HPDE6-E6E7 (cell line): ENCODE results near the gene TIE1.
A peak's percentile ranks its signal among the peaks of the same experiment; 100 is the strongest.
"Not testable (repeated sequence)": the region's sequence is repeated elsewhere in the genome, so short reads cannot be mapped to it uniquely, and the experiment has no call there.

ENCODE experiments used
- DNase-seq: peaks from one replicate; pipeline ENCODE4 v3.0.0; 2011; ENCODE audit warnings: missing footprints; ENCODE audit errors: extremely low spot score

TIE1 gene

DNA sequence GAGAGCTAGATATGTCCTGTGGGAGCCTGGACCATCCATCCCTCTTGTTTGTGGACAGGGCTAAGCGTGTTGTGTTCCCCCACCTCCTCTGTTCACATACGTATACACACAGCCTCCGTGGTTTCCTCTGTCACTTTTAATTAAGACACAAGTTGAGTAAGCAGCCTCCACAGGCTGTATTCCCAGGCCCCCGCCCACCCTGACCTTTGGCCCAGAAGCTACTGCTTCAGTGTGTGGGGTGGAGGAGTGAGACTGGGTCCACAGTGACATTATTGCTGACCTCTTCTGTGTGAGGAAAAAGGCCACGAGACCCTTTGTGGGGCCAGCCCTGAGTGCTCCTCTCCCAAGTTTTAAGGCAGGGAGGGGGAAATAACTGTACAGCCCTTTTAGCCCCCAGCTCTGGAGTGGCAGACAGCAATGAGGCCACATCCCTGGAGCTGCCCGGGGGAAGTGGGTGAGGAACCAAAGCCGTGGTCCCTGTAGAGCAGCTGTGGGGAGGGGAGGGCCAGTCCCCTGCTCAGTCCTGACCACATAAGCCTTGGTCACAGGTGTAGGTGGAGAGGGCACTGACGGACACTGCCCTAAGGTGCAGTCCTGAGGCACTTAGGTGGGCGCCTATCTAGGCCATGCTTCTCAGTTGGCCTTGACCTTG lies 62.6 kb downstream of the TIE1 start:
- DNase-seq: no peak

DNA sequence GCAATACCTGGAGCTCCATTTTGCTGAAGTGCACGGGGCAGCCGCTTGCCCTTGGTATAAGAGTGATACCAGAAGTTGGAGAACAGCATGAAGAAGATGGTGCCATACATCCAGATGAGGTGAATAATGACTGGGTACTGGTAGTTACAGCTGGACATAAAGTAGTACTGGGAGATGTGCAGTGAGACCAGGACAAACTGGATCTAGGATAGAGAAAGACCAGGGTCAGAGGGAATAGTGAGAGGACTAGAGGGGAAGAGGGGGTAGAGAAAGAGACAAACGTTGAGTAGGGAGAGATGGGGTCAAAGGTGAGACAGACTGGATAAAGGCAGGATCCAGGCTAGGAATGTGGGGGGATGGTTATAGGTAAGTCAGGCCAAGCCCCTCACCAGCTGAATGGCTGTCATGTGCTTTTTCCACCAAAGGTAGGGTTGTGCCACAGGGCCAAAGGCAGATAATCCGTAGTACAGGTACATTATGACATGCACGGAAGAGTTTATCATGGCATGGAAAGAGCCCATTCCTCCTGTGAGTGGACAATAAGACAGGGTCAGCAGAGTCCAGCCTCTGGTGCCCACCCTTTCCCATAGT lies 63.2 kb downstream of the TIE1 start:
- no peak for DNase-seq

DNA sequence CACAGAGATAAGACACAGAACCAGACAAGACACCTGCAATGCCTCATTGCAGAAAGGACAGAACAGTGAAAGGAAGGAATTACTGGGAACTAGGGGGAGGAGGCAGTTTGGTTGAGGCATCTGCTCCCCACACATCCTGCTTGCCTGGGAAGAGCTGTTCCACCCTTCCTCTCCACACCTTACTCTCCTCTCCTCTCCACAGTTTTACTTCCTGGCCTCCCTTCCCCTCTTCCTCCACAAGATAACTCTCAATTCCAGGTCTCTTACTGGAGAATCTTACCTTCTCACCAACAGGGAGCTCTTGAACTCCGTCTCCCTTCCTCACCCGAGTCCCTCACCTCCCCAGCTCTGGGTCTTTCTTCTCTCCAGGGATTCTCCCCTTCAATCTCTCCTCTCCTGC lies 64.9 kb downstream of the TIE1 start:
- no peak for DNase-seq

DNA sequence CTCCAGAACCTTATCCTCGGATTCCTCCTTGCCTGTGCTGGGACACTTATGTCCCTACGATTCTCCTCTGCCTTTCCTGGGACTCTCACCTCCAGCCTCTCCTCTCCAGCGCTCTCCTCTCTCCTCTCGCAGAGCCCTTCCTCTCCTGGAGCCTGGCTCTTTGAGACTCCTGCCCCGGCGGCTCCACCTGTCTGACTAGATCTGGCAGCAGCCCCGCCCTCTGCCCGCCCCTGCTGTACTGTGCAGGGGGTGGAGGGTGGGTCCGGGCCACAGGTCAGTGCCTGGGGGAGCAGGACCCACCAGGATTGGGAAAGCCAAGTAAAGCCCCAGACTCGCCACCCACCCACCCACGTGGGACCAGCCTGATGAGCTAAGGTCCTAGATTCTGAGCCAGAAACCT lies 65.4 kb downstream of the TIE1 start:
- peak; percentile 86 for DNase-seq

DNA sequence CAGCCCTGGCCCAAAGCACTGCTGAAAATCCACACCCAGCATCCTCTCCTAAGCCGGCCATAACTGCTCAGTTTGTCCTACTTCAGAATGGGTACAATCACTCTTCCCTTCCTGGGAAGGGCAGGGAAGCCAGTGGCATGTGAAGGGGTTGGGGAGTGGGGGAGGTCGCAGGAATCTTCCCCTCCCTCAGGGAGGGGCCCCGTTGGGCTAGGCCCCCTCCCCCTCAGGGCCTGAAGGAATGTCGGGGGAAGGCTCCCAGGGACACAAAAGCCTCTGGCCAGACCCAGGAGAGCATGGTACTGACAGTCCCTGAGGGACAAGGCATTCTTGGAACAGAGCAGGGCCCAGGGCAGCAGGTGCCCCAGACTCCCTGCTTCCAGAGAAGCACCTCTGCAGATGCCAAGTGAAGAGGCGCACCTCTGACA lies 65.8 kb downstream of the TIE1 start:
- no peak for DNase-seq

DNA sequence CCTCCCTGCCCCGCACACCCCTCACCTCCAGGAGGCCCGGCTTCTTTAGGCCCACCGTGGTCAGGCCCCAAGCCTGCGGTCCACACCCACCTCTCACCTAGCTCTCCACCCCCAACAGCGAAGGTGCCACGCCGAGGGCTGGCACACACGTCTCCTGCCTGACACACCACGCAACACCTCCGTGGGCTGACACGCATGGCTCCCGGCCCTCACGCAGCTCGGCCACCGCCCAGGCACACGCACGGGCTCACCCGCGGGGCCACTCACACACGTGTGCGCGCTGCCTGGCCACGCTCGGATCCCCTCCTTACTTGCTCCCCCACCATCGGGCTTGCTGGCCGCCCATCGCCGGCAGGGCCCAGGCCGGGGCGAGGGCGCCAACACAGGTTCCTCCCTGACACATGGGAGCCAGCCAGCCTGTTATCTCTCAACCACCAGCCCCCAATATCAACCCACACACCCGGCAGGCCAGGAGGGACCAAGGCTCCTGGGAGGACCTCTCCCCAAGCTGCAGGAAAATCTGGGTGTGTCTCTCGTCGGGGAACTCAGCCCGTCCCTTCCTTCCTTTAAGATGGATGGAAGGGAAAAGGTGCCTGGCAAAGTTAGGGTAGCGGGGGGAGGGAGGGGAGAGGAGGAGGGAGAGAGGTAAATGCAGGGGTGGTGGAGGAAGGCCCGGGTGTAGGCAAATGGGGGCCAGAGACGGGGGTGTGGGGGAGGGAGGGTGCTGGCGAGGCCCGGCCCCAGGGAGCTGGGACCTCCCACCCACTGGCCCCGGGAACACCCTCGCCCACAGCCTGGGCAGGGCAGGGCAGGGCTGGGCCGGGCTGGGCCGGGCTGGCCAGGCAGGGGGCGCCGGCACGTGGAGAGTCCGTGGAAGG lies 66.5 kb downstream of the TIE1 start:
- no peak for DNase-seq

DNA sequence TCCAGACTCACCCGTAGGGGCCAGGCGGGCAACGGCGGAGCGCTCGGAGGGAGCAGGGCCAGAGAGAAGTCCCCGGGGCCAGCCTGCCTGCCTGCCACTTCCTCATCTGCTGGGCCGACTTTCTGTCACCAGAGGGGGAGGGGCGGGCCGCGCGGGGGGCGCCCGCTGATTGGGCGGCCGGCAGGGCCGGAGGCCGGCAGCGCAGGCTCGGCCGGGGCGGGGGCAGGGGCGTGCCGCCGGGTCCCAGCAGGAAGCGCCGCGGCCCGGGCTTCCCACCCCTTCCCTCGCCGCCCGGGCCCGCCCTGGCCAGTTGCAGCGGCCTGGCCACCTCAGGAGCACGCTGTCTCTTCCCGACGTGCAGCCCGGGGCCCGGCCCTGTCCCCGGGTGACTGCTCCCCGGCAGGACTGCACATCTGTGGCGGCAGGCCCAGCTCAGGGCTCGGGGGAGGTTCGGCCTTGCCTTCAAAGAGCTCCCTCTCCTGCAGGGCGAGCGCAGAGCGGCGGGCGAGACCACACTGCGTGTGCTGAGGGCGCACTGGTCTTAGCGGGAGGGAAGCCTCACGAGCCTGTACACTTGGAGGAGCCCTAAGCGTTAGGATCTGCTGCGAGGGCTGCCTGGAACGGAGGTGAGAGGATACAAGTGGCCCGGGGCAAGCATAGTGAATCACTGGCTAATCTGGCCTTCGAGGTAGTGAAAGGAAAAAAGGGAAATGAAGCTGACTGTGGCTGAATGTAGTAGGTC lies 67.3 kb downstream of the TIE1 start, which contains the start of gene ELOVL1:
ELOVL1 (minus strand) TSS at position 108 of the 742 bp plus-strand sequence. CDS start 2,402 bp downstream, outside the sequence.
- DNase-seq: peak; percentile 76

DNA sequence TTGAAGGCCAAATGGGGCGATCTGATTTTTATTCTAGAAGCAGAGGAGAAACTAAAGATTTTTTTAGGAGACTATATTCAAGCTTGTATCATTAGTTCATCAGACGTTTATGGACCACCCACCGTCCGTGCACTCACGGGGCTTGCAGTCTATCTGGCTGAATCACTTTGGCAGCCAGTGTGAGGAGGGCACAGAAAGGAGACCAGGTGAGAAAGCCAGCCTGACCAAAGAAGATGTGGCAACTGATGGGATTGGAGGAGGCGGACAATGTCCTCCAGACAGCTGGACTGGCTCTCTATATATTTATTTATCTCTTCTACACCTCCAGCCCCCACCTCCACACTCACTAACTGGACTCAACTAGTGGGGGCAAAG lies 67.9 kb downstream of the TIE1 start:
- DNase-seq: no peak

DNA sequence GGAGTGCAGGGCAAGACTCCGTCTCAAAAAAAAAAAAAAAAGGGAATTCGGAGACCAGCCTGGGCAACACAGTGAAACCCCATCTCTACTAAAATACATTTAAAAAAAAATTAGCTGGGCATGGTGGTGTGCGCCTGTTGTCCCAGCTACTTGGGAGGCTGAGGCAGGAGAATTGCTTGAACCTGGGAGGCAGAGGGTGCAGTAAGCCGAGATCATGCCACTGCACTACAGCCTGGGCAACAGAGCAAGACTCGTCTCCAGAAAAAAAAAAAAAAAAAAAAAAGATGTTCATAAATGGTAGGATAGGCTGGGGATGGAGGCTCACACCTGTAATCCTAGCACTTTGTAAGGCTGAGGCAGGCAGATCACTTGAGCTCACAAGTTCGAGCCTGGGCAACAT lies 69.0 kb downstream of the TIE1 start:
- DNase-seq: not testable (repeated sequence)

DNA sequence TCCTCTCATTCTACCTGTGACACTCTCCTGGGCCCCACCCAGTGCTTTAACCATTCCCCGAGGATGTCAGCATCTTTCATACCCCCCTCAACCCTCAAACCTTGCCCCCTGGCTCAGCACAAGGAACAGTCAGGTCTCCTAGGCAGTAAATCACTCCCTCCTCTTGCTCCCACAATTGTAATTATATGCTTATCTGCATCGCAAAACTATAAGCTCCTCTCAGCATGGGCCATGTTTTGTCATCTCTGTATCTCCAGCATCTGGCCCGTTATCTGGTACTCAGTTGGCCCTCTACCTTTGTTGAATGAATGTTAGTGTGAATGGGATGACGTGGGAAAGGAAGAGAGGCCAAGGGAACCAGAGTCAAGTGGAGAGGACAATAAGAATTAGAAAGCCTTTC lies 69.8 kb downstream of the TIE1 start:
- DNase-seq: no peak

DNA sequence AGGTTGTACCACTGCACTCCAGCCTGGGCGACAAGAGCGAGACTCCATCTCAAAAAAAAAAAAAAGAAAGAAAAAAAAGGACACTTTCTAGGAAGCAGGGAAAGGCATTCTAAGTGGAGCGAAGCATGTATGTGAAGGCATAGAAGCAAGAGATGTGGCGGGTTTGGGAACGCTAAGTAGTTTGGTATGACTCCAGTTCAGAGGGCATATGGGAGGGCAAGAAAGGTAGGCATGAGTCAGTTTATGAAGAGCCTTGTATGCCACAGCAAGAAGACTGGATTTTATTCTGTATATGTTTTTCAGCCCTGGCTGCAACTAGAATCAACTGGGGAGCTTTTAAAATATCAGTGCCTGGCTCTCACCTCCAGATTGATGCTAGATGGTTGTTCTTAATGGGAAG lies 71.4 kb downstream of the TIE1 start:
- DNase-seq: no peak
